ENCODE measurements around the gene APBA1. TPM values are rescaled to one million over a fixed set of nuclear protein-coding genes. Genes with fewer than 3 reads are reported as not detected.

The APBA1 gene
- total RNA-seq, 5 donors from 2014 or later (not counting 1 experiment from before 2014, with no cell fraction given): 0.51 to 1.8 (median 0.78) TPM

- H3K27ac Mint-ChIP-seq: no peak overlapping the region
- no peak overlapping the region for H3K4me3 ChIP-seq (ENCODE audit: control insufficient read depth in 1 of 2, extremely low read depth in 1 of 2, low read length in 1 of 2)
- DNase-seq (no peak), ATAC-seq (replicated peaks in 1 of 4) (no peak)
- H3K36me3 ChIP-seq (ENCODE audit: control insufficient read depth in 2 of 2, extremely low read depth in 1 of 2, insufficient read depth in 1 of 2, low read length in 1 of 2): no peaks in the 10 kb centered on the region
- no peaks in the 10 kb centered on the region for H3K4me1 Mint-ChIP-seq
- no peaks in the 10 kb centered on the region for H3K36me3 Mint-ChIP-seq
- H3K9me3 Mint-ChIP-seq: no peaks in the 10 kb centered on the region
- POLR2A ChIA-PET: no interaction called here
- H3K27me3 Mint-ChIP-seq: peaks cover 6 to 15% of the 10 kb centered on the region in 2 donors
- no peak overlapping the region for H3K27ac ChIP-seq (ENCODE audit: low read length)
- no peaks in the 10 kb centered on the region for H3K9me3 ChIP-seq
- H3K27me3 ChIP-seq (replicated peaks in 1 of 2; ENCODE audit: control insufficient read depth in 2 of 2, extremely low read depth in 1 of 2, insufficient read depth in 2 of 2, low read length in 1 of 2): peaks cover 0 to 11% of the 10 kb centered on the region in 2 experiments
- CTCF ChIA-PET: no interaction called here
- no CpG with 5 or more reads among the region's 5 CpGs for WGBS (ENCODE audit: insufficient coverage)
- H3K4me1 ChIP-seq (ENCODE audit: control insufficient read depth in 1 of 2, extremely low read depth in 1 of 2, insufficient read depth in 2 of 2, low read length in 2 of 2): no peaks in the 10 kb centered on the region
- no peak overlapping the region for H3K4me3 Mint-ChIP-seq
These were observed 276.5 kb downstream of the APBA1 start for GRCh38 chr9:69395718-69396117.

- no peaks in the 10 kb centered on the region for H3K4me1 Mint-ChIP-seq
- no peak overlapping the region for H3K4me3 Mint-ChIP-seq
- H3K27me3 ChIP-seq (replicated peaks in 1 of 2; ENCODE audit: control insufficient read depth in 2 of 2, extremely low read depth in 1 of 2, insufficient read depth in 2 of 2, low read length in 1 of 2): peaks cover 0 to 11% of the 10 kb centered on the region in 2 experiments
- WGBS (ENCODE audit: insufficient coverage): 100% methylated on average over 6 of the region's 6 CpGs
- H3K4me3 ChIP-seq (ENCODE audit: control insufficient read depth in 1 of 2, extremely low read depth in 1 of 2, low read length in 1 of 2): no peak overlapping the region
- H3K4me1 ChIP-seq (ENCODE audit: control insufficient read depth in 1 of 2, extremely low read depth in 1 of 2, insufficient read depth in 2 of 2, low read length in 2 of 2): no peaks in the 10 kb centered on the region
- H3K27me3 Mint-ChIP-seq: peaks cover 13 to 18% of the 10 kb centered on the region in 2 donors
- no peaks in the 10 kb centered on the region for H3K36me3 ChIP-seq (ENCODE audit: control insufficient read depth in 2 of 2, extremely low read depth in 1 of 2, insufficient read depth in 1 of 2, low read length in 1 of 2)
- no peaks in the 10 kb centered on the region for H3K9me3 ChIP-seq
- H3K9me3 Mint-ChIP-seq: no peaks in the 10 kb centered on the region
- CTCF ChIA-PET: no interaction called here
- no peak overlapping the region for H3K27ac ChIP-seq (ENCODE audit: low read length)
- ATAC-seq (replicated peaks in 1 of 4) (no peak), DNase-seq (no peak)
- POLR2A ChIA-PET: no interaction called here
- no peak overlapping the region for H3K27ac Mint-ChIP-seq
- no peaks in the 10 kb centered on the region for H3K36me3 Mint-ChIP-seq
These were observed 278.7 kb downstream of the APBA1 start for GRCh38 chr9:69393425-69393824.

GRCh38 chr9:69392826-69393225, 279.3 kb downstream of the APBA1 start:
- Mint-ChIP-seq H3K27ac (no peak overlapping the region), H3K9me3 (no peaks in the 10 kb centered on the region), H3K4me3 (no peak overlapping the region), H3K4me1 (no peaks in the 10 kb centered on the region), H3K27me3 (peaks cover 13 to 19% of the 10 kb centered on the region in 2 donors), H3K36me3 (no peaks in the 10 kb centered on the region)
- Histone ChIP-seq H3K4me1 (ENCODE audit: control insufficient read depth in 1 of 2, extremely low read depth in 1 of 2, insufficient read depth in 2 of 2, low read length in 2 of 2) (no peaks in the 10 kb centered on the region), H3K27ac (ENCODE audit: low read length) (no peak overlapping the region), H3K4me3 (ENCODE audit: control insufficient read depth in 1 of 2, extremely low read depth in 1 of 2, low read length in 1 of 2) (no peak overlapping the region), H3K36me3 (ENCODE audit: control insufficient read depth in 2 of 2, extremely low read depth in 1 of 2, insufficient read depth in 1 of 2, low read length in 1 of 2) (no peaks in the 10 kb centered on the region), H3K27me3 (replicated peaks in 1 of 2; ENCODE audit: control insufficient read depth in 2 of 2, extremely low read depth in 1 of 2, insufficient read depth in 2 of 2, low read length in 1 of 2) (peaks cover 0 to 13% of the 10 kb centered on the region in 2 experiments), H3K9me3 (no peaks in the 10 kb centered on the region)
- ATAC-seq (replicated peaks in 1 of 4) (no peak), DNase-seq (no peak)
- 100% methylated on average over 3 of the region's 5 CpGs for WGBS (ENCODE audit: insufficient coverage)
- ChIA-PET CTCF (no interaction called here), POLR2A (no interaction called here)

- H3K4me3 Mint-ChIP-seq: no peak overlapping the region
- H3K27ac ChIP-seq (ENCODE audit: low read length): no peak overlapping the region
- POLR2A ChIA-PET: no interaction called here
- no peaks in the 10 kb centered on the region for H3K36me3 Mint-ChIP-seq
- H3K4me1 Mint-ChIP-seq: no peaks in the 10 kb centered on the region
- no peaks in the 10 kb centered on the region for H3K9me3 ChIP-seq
- DNase-seq (no peak), ATAC-seq (replicated peaks in 1 of 4) (no peak)
- H3K4me1 ChIP-seq (ENCODE audit: control insufficient read depth in 1 of 2, extremely low read depth in 1 of 2, insufficient read depth in 2 of 2, low read length in 2 of 2): no peaks in the 10 kb centered on the region
- no peaks in the 10 kb centered on the region for H3K9me3 Mint-ChIP-seq
- H3K27me3 ChIP-seq (replicated peaks in 1 of 2; ENCODE audit: control insufficient read depth in 2 of 2, extremely low read depth in 1 of 2, insufficient read depth in 2 of 2, low read length in 1 of 2): peaks cover 0 to 14% of the 10 kb centered on the region in 2 experiments
- H3K36me3 ChIP-seq (ENCODE audit: control insufficient read depth in 2 of 2, extremely low read depth in 1 of 2, insufficient read depth in 1 of 2, low read length in 1 of 2): no peaks in the 10 kb centered on the region
- H3K27ac Mint-ChIP-seq: no peak overlapping the region
- WGBS (ENCODE audit: insufficient coverage): 74% methylated on average over 4 of the region's 7 CpGs
- no peak overlapping the region for H3K4me3 ChIP-seq (ENCODE audit: control insufficient read depth in 1 of 2, extremely low read depth in 1 of 2, low read length in 1 of 2)
- H3K27me3 Mint-ChIP-seq: peaks cover 16 to 23% of the 10 kb centered on the region in 2 donors
- CTCF ChIA-PET: no interaction called here
These were observed 280.2 kb downstream of the APBA1 start for GRCh38 chr9:69391946-69392345.

- no peak overlapping the region for H3K4me3 Mint-ChIP-seq
- no peak for ATAC-seq (replicated peaks in 1 of 4)
- no peaks in the 10 kb centered on the region for H3K9me3 Mint-ChIP-seq
- Histone ChIP-seq H3K9me3 (no peaks in the 10 kb centered on the region), H3K27ac (ENCODE audit: low read length) (no peak overlapping the region), H3K4me1 (ENCODE audit: control insufficient read depth in 1 of 2, extremely low read depth in 1 of 2, insufficient read depth in 2 of 2, low read length in 2 of 2) (no peaks in the 10 kb centered on the region), H3K4me3 (ENCODE audit: control insufficient read depth in 1 of 2, extremely low read depth in 1 of 2, low read length in 1 of 2) (no peak overlapping the region), H3K36me3 (ENCODE audit: control insufficient read depth in 2 of 2, extremely low read depth in 1 of 2, insufficient read depth in 1 of 2, low read length in 1 of 2) (no peaks in the 10 kb centered on the region), H3K27me3 (replicated peaks in 1 of 2; ENCODE audit: control insufficient read depth in 2 of 2, extremely low read depth in 1 of 2, insufficient read depth in 2 of 2, low read length in 1 of 2) (peaks cover 0 to 18% of the 10 kb centered on the region in 2 experiments)
- DNase-seq: no peak
- H3K36me3 Mint-ChIP-seq: no peaks in the 10 kb centered on the region
- ChIA-PET CTCF (no interaction called here), POLR2A (no interaction called here)
- H3K27ac Mint-ChIP-seq: no peak overlapping the region
- H3K4me1 Mint-ChIP-seq: no peaks in the 10 kb centered on the region
- 88% methylated on average over 7 of the region's 11 CpGs for WGBS (ENCODE audit: insufficient coverage)
- H3K27me3 Mint-ChIP-seq: peaks cover 16 to 22% of the 10 kb centered on the region in 2 donors
These were observed 280.7 kb downstream of the APBA1 start for GRCh38 chr9:69391487-69391886.

GRCh38 chr9:69389437-69389995, 282.7 kb downstream of the APBA1 start:
- no peak overlapping the region for H3K27ac Mint-ChIP-seq
- DNase-seq (no peak), ATAC-seq (replicated peaks in 1 of 4) (no peak)
- Histone ChIP-seq H3K27ac (ENCODE audit: low read length) (no peak overlapping the region), H3K4me1 (ENCODE audit: control insufficient read depth in 1 of 2, extremely low read depth in 1 of 2, insufficient read depth in 2 of 2, low read length in 2 of 2) (no peaks in the 10 kb centered on the region), H3K9me3 (no peaks in the 10 kb centered on the region), H3K4me3 (ENCODE audit: control insufficient read depth in 1 of 2, extremely low read depth in 1 of 2, low read length in 1 of 2) (no peak overlapping the region), H3K36me3 (ENCODE audit: control insufficient read depth in 2 of 2, extremely low read depth in 1 of 2, insufficient read depth in 1 of 2, low read length in 1 of 2) (no peaks in the 10 kb centered on the region), H3K27me3 (replicated peaks in 1 of 2; ENCODE audit: control insufficient read depth in 2 of 2, extremely low read depth in 1 of 2, insufficient read depth in 2 of 2, low read length in 1 of 2) (peaks cover 0 to 18% of the 10 kb centered on the region in 2 experiments)
- POLR2A ChIA-PET: no interaction called here
- no peaks in the 10 kb centered on the region for H3K36me3 Mint-ChIP-seq
- CTCF ChIA-PET: no interaction called here
- peaks cover 19 to 22% of the 10 kb centered on the region in 2 donors for H3K27me3 Mint-ChIP-seq
- no peak overlapping the region for H3K4me3 Mint-ChIP-seq
- H3K9me3 Mint-ChIP-seq: no peaks in the 10 kb centered on the region
- no peaks in the 10 kb centered on the region for H3K4me1 Mint-ChIP-seq
- 100% methylated on average over 1 of the region's 4 CpGs for WGBS (ENCODE audit: insufficient coverage)

- ChIA-PET CTCF (no interaction called here), POLR2A (no interaction called here)
- Mint-ChIP-seq H3K36me3 (no peaks in the 10 kb centered on the region), H3K27me3 (peaks cover 16 to 26% of the 10 kb centered on the region in 2 donors), H3K4me3 (no peak overlapping the region), H3K4me1 (no peaks in the 10 kb centered on the region), H3K9me3 (no peaks in the 10 kb centered on the region), H3K27ac (no peak overlapping the region)
- no peaks in the 10 kb centered on the region for H3K36me3 ChIP-seq (ENCODE audit: control insufficient read depth in 2 of 2, extremely low read depth in 1 of 2, insufficient read depth in 1 of 2, low read length in 1 of 2)
- no peak for DNase-seq
- peaks cover 0 to 15% of the 10 kb centered on the region in 2 experiments for H3K27me3 ChIP-seq (replicated peaks in 1 of 2; ENCODE audit: control insufficient read depth in 2 of 2, extremely low read depth in 1 of 2, insufficient read depth in 2 of 2, low read length in 1 of 2)
- no peaks in the 10 kb centered on the region for H3K4me1 ChIP-seq (ENCODE audit: control insufficient read depth in 1 of 2, extremely low read depth in 1 of 2, insufficient read depth in 2 of 2, low read length in 2 of 2)
- no peaks in the 10 kb centered on the region for H3K9me3 ChIP-seq
- WGBS (ENCODE audit: insufficient coverage): 100% methylated on average over 1 of the region's 3 CpGs
- no peak overlapping the region for H3K27ac ChIP-seq (ENCODE audit: low read length)
- ATAC-seq (replicated peaks in 1 of 4): no peak
- H3K4me3 ChIP-seq (ENCODE audit: control insufficient read depth in 1 of 2, extremely low read depth in 1 of 2, low read length in 1 of 2): no peak overlapping the region
These were observed 283.6 kb downstream of the APBA1 start for GRCh38 chr9:69388596-69388995.

All from T-cell (primary cell).